ENCODE measurements around the gene NUP160. TPM values are rescaled to one million over a fixed set of nuclear protein-coding genes. Genes with fewer than 3 reads are reported as not detected.
A peak's percentile ranks its signal among the peaks of the same experiment; 100 is the strongest.
"Not testable (repeated sequence)": the region's sequence is repeated elsewhere in the genome, so short reads cannot be mapped to it uniquely, and the experiment has no call there.

NUP160 gene
- total and polyA plus RNA-seq, 8 donors: 9.7 to 20.2 (median 13.8) TPM

GRCh38 chr11:47889714-47890441, 41.7 kb upstream of the NUP160 start:
- intact Hi-C loops (cut with DNase I): no loop called here
- Histone ChIP-seq H3K27me3 (no peaks in the 10 kb centered on the region), H3K4me3 (no peak overlapping the region), H3K27ac (no peak overlapping the region), H3K9me3 (no peaks in the 10 kb centered on the region), H3K4me1 (no peaks in the 10 kb centered on the region), H3K36me3 (no peaks in the 10 kb centered on the region)
- no peak for ATAC-seq
- no peak for DNase-seq
- 64 to 68% methylated on average over 4 of the region's 4 CpGs for WGBS, 2 donors
- TF ChIP-seq CTCF (IDR thresholded peaks at IDR 0.05): no peak
- FAIRE-seq: no peak

GRCh38 chr11:47887910-47888569, 39.9 kb upstream of the NUP160 start:
- FAIRE-seq: no peak

GRCh38 chr11:47886096-47886495, 37.9 kb upstream of the NUP160 start:
- intact Hi-C loops (cut with DNase I): no loop called here
- WGBS, 2 donors: 47 to 48% methylated on average over 6 of the region's 6 CpGs
- Histone ChIP-seq H3K9me3 (no peaks in the 10 kb centered on the region), H3K27me3 (no peaks in the 10 kb centered on the region), H3K27ac (peak overlapping the region in 1 of 4 donors; percentile 14), H3K4me3 (no peak overlapping the region), H3K4me1 (no peaks in the 10 kb centered on the region), H3K36me3 (no peaks in the 10 kb centered on the region)
- FAIRE-seq (no peak), ATAC-seq (peak in 3 of 4 donors; percentile 41 to 73 (median 55)), DNase-seq (no peak)
- TF ChIP-seq CTCF (IDR thresholded peaks at IDR 0.05): no peak

More at GRCh38 chr11:47887910-47888569, 39.9 kb upstream of the NUP160 start:
- Histone ChIP-seq H3K36me3 (no peaks in the 10 kb centered on the region), H3K9me3 (no peaks in the 10 kb centered on the region), H3K4me3 (no peak overlapping the region), H3K4me1 (no peaks in the 10 kb centered on the region), H3K27ac (no peak overlapping the region), H3K27me3 (no peaks in the 10 kb centered on the region)
- ATAC-seq (no peak), DNase-seq (no peak)
- 81 to 89% methylated on average over 5 of the region's 5 CpGs for WGBS, 2 donors
- no peak for TF ChIP-seq CTCF (IDR thresholded peaks at IDR 0.05)
- intact Hi-C loops (cut with DNase I): no loop called here

GRCh38 chr11:47882437-47882836, 34.3 kb upstream of the NUP160 start:
- FAIRE-seq, ATAC-seq: not testable (repeated sequence)
- WGBS, 2 donors: 91 to 95% methylated on average over 13 of the region's 13 CpGs

GRCh38 chr11:47881145-47881544, 33.0 kb upstream of the NUP160 start:
- Histone ChIP-seq H3K27me3 (no peaks in the 10 kb centered on the region), H3K27ac (no peak overlapping the region), H3K36me3 (no peaks in the 10 kb centered on the region), H3K4me1 (no peaks in the 10 kb centered on the region), H3K4me3 (no peak overlapping the region), H3K9me3 (no peaks in the 10 kb centered on the region)
- TF ChIP-seq CTCF (IDR thresholded peaks at IDR 0.05): no peak
- FAIRE-seq: no peak
- no peak for DNase-seq
- intact Hi-C loops (cut with DNase I): no loop called here
- peak in 1 of 4 donors; percentile 45 for ATAC-seq
- WGBS, 2 donors: 81 to 91% methylated on average over 7 of the region's 7 CpGs

More at GRCh38 chr11:47882437-47882836, 34.3 kb upstream of the NUP160 start:
- DNase-seq; intact Hi-C loops (cut with DNase I); H3K4me3 ChIP-seq; H3K27ac ChIP-seq; H3K4me1 ChIP-seq; H3K27me3 ChIP-seq; H3K36me3 ChIP-seq; H3K9me3 ChIP-seq: not testable (repeated sequence)
